GM23248 (cell line): Measurements from ENCODE around the gene CTDP1.

ENCODE experiments used
- EZH2 ChIP-seq: fragments of 200-600 bp; sonication (generic); IDR thresholded peaks from 2 replicates; pipeline ENCODE4 v1.6.1; 2018; ENCODE audit warnings: antibody characterized with exemption, mild to moderate bottlenecking; ENCODE audit not compliant: insufficient read depth, poor library complexity, severe bottlenecking
- EZH2phosphoT487 ChIP-seq: fragments of 200-600 bp; sonication (generic); IDR thresholded peaks from 2 replicates; pipeline ENCODE4 v1.6.1; 2018; ENCODE audit warnings: antibody characterized with exemption, moderate library complexity, mild to moderate bottlenecking, low read depth; ENCODE audit not compliant: insufficient read depth

- no peak for TF ChIP-seq EZH2
- TF ChIP-seq EZH2phosphoT487: no peak
Measured at GRCh38 chr18:79702906-79703305, 23.3 kb downstream of the CTDP1 start.
